Fibroblast of skin of abdomen (primary cell): ENCODE measurements around the gene ST7L.
A peak's percentile ranks its signal among the peaks of the same experiment; 100 is the strongest.

Experiments
- DNase-seq: peaks from one replicate; pipeline ENCODE4 v3.0.0-alpha.2; 2013

Gene ST7L

DNA sequence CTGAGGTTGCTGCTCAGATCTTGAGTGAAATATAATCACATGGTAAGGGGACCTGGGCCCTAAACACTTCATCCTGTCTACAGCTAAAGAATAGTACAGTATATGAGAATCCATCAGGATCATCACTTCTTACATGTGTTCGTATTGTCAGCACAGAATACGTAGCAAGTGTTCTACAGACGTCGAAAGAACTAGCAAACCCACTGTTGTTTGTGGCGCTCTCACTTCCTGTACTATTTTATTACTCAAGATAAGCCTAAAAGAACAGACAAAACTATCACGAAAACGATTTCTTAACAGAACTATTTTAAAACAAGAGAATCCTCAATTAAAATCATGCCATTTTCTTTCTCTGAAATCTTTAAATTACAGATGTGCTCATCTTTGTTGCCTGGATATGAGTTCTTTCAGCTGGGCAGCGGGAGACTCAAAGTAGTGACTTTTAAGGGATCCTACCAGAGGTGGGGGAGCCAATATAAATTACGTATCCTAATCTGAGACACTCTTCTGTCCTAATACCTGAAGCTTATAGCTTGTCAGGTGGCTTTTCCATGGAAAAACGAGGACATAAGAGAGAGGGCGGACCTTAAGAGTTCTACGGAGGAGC, 724 bp downstream of the ST7L start:
- DNase-seq, result no peak

DNA sequence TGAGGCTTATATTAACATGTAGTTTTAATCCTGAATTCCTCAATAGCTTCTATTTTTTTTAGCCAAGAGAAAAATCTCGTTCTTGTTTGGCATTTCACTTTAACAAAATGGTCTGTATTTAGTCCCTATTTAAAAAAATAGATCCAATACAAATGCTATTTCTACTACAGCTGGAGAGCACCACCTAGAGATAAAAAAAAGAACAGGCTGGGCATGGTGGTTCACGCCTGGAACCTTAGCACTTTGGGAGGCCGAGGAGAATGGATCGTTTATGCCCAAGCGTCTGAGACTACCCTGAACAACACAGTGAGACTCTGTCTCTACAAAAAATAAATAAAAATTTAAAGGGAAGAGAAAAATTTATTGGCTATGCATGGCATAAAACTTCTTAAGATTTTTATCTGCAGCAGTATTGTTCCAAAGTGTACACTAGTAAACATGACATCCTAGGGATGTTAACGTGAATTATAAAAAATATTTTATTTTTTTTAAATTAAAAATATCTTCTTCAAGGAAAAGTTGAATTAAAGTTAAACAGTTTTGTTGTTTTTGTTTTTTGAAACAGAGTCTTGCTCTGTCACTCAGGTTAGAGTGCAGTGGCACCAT, 4.4 kb downstream of the ST7L start:
- DNase-seq, result peak; percentile 53

DNA sequence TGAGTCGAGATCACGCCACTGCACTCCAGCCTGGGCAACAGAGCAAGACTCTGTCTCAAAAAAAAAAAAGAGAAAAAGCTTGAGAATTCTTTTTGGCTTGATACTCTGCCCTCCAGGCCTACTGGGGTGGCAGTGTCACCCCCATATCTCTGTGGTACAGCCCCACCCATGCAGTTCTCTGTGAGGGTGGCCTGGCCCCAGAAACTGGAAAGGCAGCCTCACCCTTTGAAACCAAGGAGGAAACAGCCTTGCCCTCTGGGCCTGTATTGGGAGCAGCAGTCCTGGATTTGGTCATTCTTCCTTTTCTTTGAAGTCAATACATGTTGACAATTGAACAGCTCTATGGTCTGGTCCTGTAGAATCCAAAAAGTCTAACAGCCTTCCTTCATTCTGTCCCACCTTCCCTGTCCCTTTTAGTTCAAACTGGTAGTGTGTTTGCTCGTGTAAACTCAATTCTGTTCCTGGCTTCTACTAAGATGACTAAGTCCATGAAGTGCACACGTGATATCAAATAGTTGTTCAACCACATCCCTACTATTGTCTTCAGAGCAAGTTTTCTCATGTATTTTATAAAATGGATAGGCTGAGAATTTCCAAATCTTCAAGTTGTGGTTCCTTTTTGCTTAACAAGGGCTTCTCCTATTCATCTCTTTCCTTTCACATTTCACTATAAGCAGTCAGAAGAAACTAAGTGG, 13.2 kb downstream of the ST7L start:
- DNase-seq, result no peak

DNA sequence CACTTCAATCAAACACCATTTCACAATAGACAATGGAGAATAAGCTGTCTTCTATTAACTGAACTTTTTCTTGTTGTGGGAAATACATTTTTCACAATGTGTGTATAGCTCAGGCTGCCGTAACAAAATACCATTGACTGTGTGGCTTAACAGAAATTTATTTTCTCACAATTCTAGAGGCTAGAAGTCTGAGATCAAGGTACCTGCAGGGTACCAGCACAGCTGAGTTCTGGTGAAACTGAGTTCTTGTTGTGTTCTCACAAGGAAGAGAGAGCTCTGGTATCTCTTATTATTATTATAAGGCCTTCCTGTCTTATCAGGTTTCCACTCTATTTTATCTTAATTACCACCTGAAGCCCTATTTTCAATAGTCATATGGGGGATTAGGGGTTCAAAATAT, 15.4 kb downstream of the ST7L start:
- no peak for DNase-seq

DNA sequence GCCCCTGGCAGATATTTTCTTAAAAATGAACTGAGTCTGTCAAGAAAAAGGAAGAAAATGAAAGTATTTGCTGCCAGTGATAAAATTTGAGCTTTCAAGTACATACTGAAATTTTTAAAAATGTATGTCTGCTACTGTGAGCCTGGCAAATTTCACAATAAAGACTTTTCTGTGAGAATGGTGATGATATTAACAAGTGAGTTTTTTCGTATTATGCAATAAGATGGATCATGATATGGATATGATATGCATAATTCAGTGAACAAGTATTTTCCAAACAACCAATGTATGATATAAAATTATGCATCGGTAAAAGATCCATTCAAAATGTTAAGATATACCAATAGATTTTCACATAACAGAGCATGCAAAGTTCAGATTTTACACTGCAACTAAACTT, 15.9 kb downstream of the ST7L start:
- DNase-seq, result no peak

DNA sequence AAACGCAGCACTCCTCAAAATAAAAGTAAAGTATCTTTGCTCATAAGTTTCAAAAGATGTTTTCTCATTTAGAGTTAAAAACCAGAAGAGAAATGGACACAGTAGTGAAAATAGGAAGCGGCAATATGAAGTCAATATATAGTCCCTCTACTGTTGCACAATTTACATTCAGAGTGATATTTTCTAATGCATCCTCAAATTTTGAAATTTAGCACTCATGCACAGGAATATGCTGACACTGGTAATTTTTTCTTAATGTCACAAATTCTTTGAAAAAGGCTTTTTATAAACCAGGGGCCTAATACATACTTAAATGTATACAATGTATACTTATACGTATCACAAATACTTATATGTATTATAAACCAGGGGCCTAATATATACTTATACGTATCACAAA, 19.5 kb downstream of the ST7L start:
- no peak for DNase-seq

DNA sequence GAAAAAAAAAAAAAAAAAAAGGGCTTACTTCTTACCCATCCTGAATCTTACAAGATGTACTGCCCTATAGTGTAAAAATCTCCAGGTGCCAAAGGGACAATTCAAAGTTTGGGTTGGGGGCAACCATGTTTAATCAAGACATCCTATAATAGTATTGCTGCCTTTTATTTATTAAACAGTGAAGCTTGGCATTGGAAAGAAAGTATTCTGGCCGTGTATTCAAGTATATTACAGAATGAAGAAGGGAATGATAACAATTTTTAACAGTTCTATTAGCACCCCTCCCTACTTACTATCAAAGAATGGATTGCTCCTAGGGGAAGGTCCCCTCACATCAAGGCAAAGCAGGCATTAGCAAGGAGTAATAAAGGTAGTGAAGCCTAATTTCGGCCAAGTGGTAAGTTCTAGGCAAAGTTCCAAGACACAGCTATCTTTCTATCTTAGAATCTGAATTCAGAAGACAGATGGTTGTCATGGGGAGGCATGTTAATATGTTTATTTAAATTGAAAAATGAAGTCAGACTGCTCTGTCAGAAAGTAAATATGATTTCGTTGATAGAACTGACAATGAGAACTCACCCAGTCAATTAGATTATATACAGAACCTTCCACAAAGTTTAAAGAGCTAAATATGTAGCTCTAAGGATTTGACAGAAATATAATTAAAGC, 24.6 kb downstream of the ST7L start:
- no peak for DNase-seq

DNA sequence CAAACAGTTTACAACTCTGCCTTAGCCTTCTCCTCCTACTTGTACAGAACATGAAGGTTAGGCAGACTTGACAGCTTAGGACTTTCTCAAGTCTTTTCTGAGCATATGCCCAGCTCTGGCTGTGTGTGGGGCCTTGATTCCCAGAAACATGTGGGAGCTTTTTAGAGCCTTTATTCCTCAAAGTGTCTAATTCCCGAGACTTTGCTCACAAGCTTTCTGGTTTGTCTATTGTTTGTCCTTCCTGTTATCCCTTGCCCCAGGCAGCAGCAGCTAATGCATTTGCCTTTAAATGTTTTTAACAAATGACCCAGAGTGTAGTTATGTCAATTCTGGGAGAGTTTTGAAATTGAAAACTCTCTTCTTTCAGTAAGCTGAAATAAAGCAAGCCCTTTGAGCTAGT, 29.2 kb downstream of the ST7L start:
- no peak for DNase-seq

DNA sequence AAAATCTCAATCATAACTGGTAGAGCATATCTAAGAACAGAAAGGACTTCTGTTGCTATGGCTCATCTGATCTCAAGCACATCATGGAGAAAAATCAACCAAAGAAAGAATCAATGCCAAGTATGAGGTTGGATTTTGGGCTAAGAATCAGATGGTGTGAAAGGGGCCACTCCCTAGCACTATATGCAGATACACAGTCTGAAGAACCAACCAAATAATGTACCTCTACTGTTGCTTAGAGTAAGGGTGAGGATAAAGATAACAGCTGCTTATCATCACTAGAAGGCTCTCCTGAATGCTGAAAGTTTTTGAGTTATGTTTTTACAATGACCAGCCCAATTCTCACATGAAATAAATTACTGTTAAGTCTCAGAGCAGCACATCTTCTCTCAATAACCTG, 35.6 kb downstream of the ST7L start:
- DNase-seq, result no peak

DNA sequence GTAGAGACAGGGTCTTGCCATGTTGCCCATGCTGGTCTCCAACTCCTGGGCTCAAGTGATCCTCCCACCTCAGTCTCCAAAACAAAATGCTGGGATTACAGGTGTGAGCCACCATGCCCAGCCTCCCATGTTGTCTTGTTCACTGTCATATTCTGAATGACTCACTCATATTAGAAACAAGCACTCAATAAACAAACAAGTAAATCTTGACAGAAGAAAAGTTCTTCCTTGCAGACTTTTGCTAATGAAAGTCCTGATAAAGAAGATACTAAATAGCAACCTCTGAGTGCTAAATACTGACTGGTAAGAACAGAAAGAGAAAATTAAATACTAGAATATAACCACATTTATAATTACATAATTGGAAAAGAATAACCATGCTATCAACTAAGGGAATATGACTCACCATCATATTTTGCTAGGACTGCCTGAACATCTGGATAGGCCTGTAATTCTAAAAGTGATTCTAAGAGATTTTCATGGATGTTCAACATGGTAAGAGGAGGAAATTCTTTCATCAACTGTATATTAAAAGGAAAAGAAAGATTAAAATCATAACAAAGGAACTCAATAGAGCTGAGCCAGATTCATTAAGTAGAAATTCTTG, 37.3 kb downstream of the ST7L start:
- DNase-seq, result no peak

DNA sequence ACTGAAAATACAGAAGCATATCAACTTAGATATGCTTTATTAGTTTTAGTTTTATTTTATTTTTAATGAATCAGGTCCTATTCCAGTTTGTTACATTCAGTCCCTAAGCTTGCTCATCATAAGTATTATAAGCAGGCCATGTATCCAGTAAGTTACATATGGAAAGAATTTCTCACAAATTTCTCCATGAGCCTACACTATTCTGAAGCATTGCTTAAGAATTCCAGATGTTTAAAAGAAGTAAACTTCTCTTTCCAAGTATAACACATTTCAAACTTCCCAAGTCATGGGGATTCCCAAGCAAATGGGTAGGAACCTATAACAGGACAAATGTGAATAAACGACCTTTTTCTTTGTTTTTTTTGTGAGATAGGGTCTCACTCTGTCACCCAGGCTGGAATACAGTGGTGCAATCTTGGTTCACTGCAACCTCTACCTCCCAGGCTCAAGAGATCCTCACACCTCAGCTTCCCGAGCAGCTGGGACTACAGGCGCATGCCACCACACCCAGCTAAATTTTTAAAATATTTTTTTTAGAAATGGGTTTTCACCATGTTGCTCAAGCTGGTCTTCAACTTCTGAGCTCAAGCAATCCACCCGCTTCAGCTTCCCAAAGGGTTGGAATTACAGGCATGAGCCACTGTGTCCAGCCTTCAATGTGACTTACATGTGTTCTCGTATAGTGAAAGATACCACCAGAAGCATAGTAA, 39.0 kb downstream of the ST7L start:
- DNase-seq, result peak; percentile 28

DNA sequence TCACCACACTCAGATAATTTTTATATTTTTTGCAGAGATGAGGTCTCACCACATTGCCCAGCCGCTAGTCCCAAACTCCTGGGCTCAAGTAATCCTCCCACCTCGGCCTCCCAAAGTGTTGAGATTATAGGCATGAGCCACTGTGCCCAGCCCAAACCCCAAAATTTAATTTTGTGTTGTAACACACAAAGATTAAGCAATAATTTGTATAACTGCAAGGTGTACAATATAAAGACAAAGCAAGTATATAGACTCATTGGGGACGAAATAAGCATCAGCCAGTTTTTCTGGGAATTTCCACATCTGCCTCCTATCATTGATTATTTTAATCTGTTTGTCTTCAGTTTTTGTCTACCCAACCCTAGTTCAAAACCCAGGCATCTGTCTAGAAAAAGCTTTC, 42.7 kb downstream of the ST7L start:
- DNase-seq, result no peak

DNA sequence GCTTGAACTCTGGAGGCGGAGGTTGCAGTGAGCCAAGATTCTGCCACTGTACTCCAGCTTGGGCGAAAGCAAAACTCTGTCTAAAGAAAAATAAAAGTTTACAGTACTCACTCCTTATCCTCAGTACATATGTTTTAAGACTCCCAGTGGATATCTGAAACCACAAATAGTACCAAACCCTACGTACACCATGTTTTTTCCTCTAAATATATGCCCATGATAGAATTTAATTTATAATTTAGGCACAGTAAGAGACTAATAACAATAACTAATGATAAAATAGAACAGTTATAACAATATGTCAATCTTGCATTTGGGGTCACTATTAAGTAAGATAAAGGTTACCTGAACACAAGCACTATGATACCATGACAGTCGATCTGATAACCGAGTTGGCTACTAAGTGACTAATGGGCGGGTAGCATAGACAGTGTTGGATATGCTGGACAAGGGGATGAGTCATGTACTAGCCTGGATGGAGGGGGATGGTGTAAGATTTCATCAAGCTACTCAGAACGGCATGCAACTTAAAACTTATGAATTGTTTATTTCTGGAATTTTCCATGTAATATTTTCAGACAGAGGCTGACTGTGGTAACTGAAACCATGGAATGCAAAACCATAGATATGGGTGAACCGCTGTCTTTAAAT, 43.7 kb downstream of the ST7L start:
- DNase-seq, result peak; percentile 80

DNA sequence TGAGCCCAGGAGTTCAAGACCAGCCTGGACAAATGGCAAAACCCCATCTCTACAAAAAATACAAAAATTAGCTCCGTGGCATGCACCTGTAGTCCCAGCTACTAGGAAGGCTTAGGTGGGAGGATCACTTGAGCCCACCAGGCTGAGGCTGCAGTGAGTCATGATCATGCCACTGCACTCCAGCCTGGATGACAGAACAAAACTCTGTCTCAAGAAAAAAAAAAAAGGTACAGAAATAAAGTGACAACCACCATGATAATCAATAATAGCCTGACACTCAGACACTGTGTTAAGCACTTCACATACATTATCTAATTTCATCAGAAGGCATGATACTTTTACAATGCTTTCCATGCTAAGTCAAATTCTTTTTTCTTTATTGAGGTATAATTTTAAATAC, 53.1 kb downstream of the ST7L start:
- DNase-seq, result no peak

DNA sequence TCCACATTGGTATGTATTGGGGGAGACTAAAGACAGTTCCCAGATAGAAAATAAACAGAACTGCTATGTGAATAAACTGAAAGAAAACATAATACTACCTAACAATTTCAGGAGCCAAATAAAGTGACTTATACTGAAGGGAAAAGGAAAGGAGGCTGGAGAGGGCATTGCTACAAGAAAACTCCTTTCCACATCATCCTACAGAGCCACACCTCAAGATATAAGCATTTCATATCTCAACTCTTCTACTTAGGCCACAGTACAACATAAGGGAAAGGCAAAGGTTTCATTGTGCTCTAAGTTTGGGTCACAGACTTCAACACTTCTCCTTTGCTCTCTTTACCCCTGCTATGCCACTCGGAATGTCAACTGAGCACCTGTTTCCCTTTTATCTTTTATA, 54.9 kb downstream of the ST7L start:
- DNase-seq, result no peak

DNA sequence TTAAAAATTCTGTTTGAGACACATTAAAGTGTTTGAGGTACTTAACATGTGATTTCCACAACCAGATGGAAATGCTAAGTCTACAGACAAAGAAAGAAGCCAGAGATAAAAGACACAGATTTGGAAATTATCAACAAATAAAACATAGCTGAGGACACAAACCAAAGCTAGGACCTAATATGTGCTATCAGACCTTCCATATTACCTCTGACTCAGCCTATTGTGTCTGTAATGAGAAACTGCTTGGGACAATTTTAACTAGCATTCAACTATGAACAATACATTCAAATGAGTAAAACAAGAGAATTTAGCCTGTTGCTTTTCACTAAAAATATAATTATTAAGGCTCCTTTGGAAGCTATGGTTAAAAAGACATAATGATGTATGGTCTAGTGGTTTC, 55.6 kb downstream of the ST7L start:
- no peak for DNase-seq

DNA sequence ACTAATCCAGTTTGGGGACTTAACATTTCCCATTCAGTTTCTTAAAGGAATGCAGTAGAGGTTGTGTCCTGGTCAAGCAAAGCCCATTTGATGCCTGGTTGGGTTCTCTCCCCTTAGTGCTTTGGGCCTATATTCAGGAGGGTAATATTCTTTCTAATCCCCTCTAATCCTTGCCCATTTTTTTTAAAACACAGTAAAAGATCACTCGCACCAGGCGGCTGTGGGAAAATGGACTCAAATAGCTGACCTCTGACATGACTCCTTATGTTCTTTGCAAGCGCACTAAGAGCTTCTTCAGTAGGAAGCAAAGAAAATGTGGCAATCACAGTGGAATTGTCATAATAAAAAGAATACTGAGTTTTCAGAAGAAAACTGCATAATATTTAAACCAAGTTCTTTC, 60.3 kb downstream of the ST7L start:
- no peak for DNase-seq

DNA sequence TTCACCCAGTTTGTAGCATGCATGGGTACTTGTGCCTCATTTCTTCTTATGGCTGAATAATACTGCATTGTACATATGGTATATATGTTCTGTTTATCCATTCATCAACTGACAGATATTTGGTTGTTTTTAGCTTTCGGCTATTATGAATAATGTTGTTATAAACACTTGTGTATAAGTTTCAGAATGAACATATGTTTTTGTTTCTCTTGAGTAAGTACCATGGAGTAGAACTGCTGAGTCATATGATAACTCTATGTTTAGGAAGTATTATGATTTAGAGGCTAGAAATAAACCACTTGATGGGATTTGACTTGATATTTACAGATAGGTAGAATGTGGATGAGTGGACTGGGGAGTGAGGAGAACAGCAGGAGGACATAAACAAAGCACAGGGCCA, 61.6 kb downstream of the ST7L start:
- no peak for DNase-seq

DNA sequence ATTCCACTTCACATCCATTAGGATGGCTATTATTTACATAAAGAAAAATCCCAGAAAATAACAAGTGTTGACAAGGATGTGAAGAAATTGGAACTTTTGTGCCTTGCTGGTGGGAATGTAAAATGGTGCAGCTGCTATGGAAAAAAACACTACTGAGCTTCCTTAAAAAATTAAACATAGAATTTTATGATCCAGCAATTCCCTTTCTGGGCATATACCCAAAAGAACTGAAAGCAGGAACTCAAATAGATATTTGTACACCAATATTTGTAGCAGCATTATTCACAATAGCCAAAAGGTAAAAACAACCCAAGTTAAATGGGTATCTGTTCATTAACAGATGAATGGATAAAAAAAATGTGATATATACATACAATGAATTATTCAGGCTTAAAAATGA, 64.5 kb downstream of the ST7L start:
- DNase-seq, result no peak

DNA sequence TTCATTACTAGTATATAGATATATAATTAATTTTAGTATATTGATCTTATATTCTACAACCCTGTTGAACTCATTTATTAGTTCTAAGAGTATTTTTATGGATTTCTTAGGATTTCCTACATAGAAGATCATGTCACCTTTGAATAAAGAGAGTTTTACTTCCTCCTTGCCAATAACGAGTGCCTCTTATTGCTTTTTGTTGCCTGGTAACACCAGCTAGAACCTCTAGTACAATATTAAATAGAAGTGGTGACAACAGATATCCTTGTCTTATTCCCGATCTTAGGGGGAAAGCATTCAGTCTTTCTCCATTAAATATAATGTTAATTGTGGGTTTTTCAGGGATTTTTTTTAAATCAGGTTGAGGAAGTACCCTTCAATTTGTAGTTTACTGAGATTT, 69.4 kb downstream of the ST7L start:
- no peak for DNase-seq

DNA sequence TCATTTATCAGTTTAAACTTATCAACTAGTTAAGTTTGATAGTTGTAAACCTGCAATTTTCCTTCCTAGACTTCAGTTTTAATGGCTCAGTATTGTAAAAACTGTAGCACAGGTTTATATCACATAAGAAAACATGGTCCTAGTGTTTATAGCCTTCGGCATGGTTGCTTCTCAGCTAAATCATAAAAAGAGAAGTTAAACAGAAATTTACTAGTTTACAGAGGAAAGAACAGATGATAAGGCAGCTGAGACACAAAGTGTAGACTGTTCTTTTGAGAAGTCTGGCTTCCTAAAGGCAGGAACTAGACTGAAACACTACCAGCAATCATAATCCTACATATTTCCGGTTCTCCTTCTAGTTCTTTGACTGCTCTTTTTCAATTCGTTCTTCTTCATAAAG, 70.4 kb downstream of the ST7L start:
- DNase-seq, result no peak

DNA sequence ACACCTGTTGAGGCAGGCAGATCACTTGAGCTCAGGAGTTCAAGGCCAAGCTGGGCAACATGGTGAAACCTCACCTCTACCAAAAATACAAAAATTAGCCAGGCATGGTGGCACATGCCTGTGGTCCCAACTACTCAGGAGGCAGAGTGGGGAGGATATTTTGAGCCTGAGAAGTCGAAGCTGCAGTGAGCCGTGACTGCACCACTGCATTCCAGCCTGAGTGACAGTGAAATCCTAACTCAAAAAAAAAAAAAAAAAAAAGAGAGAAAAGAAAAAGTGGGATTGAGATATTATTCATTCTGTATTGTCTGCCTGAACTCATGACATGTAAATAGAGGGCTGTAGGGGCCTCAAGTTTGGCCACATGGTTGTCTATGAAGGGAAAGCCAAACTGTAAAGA, 72.9 kb downstream of the ST7L start:
- DNase-seq, result peak; percentile 41
